ENCODE measurements around the gene UCHL5.
A peak's percentile ranks its signal among the peaks of the same experiment; 100 is the strongest.

UCHL5 gene
- total RNA-seq = 42.3 to 62.9 reads per million in 2 experiments

- peak; percentile 92 for DNase-seq (ENCODE audit: low read depth)
Observed at GRCh38 chr1:193059282-193060114, at the start of gene UCHL5, which contains the start of gene RO60. TSS of gene UCHL5 (minus strand) at chr1:193059360. CDS start at chr1:193059260, 100 bp downstream. TSS of gene RO60 (plus strand) at chr1:193059612. CDS start at chr1:193069055, 9,443 bp downstream.

- DNase-seq (ENCODE audit: low read depth) = no peak
Observed at GRCh38 chr1:193108471-193108870, 49.3 kb upstream of the UCHL5 start.

GRCh38 chr1:193105821-193106177 is 46.6 kb upstream of the UCHL5 start:
- DNase-seq (ENCODE audit: low read depth) = no peak

- peak; percentile 37 for DNase-seq (ENCODE audit: low read depth)
Observed at GRCh38 chr1:193104907-193105820, 46.0 kb upstream of the UCHL5 start, which contains the start of gene GLRX2. TSS of gene GLRX2 (minus strand) at chr1:193105414. CDS start at chr1:193105382, 32 bp downstream.

GRCh38 chr1:193104502-193104906 is 45.3 kb upstream of the UCHL5 start:
- no peak for DNase-seq (ENCODE audit: low read depth)

GRCh38 chr1:193103759-193104501 is 44.8 kb upstream of the UCHL5 start:
- no peak for DNase-seq (ENCODE audit: low read depth)

- no peak for DNase-seq (ENCODE audit: low read depth)
Observed at GRCh38 chr1:193102662-193103061, 43.5 kb upstream of the UCHL5 start.

GRCh38 chr1:193094112-193094511 is 35.0 kb upstream of the UCHL5 start:
- no peak for DNase-seq (ENCODE audit: low read depth)

- DNase-seq (ENCODE audit: low read depth) = no peak
Observed at GRCh38 chr1:193090865-193091264, 31.7 kb upstream of the UCHL5 start.

- no peak for DNase-seq (ENCODE audit: low read depth)
Observed at GRCh38 chr1:193087893-193088292, 28.7 kb upstream of the UCHL5 start.

- DNase-seq (ENCODE audit: low read depth) = no peak
Observed at GRCh38 chr1:193086342-193086741, 27.2 kb upstream of the UCHL5 start.

GRCh38 chr1:193085263-193085662 is 26.1 kb upstream of the UCHL5 start:
- no peak for DNase-seq (ENCODE audit: low read depth)

GRCh38 chr1:193083365-193084088 is 24.4 kb upstream of the UCHL5 start:
- no peak for DNase-seq (ENCODE audit: low read depth)

- no peak for DNase-seq (ENCODE audit: low read depth)
Observed at GRCh38 chr1:193079187-193079586, 20.0 kb upstream of the UCHL5 start.

- no peak for DNase-seq (ENCODE audit: low read depth)
Observed at GRCh38 chr1:193077991-193078390, 18.8 kb upstream of the UCHL5 start.

GRCh38 chr1:193070942-193071341 is 11.8 kb upstream of the UCHL5 start:
- no peak for DNase-seq (ENCODE audit: low read depth)

- no peak for DNase-seq (ENCODE audit: low read depth)
Observed at GRCh38 chr1:193070386-193070753, 11.2 kb upstream of the UCHL5 start.

- no peak for DNase-seq (ENCODE audit: low read depth)
Observed at GRCh38 chr1:193069748-193070385, 10.7 kb upstream of the UCHL5 start.

- DNase-seq (ENCODE audit: low read depth) = no peak
Observed at GRCh38 chr1:193068013-193068412, 8.9 kb upstream of the UCHL5 start.

GRCh38 chr1:193066606-193067005 is 7.4 kb upstream of the UCHL5 start:
- DNase-seq (ENCODE audit: low read depth) = no peak

- no peak for DNase-seq (ENCODE audit: low read depth)
Observed at GRCh38 chr1:193065954-193066353, 6.8 kb upstream of the UCHL5 start.
